Tibial nerve (tissue), 4 donors: ENCODE results near the gene ELMOD1. TPM values are rescaled to one million over a fixed set of nuclear protein-coding genes. Genes with fewer than 3 reads are reported as not detected.

Experiments used
- DNase-seq, 2 donors: peaks; one replicate each; pipeline ENCODE4 v3.0.0-alpha.2; 2019; ENCODE audit warnings: low spot score in 2 of 2
- H3K27ac ChIP-seq, 4 donors: fragments of 200-600 bp; sonication (generic) in 3 of 4; one replicate each; pipeline ENCODE4 v1.5.1; 2017 to 2019; ENCODE audit warnings: mild to moderate bottlenecking in 1 of 4
- H3K27me3 ChIP-seq, 2 donors: fragments of 200-600 bp; sonication (generic) in 1 of 2; one replicate each; pipeline versions ENCODE4 v1.5.1 to v1.6.0; 2017 to 2019
- H3K36me3 ChIP-seq, 3 donors: fragments of 200-600 bp; sonication (generic); one replicate each; pipeline ENCODE4 v1.5.1; 2018 to 2019
- H3K4me1 ChIP-seq, 4 donors: fragments of 200-600 bp; sonication (generic) in 3 of 4; one replicate each; pipeline ENCODE4 v1.5.1; 2017 to 2019
- H3K4me3 ChIP-seq, 4 donors: fragments of 200-600 bp; sonication (generic) in 3 of 4; one replicate each; pipeline ENCODE4 v1.5.1; 2017 to 2019; ENCODE audit warnings: mild to moderate bottlenecking in 1 of 4, moderate library complexity in 1 of 4
- H3K9me3 ChIP-seq, 4 donors: fragments of 200-600 bp; sonication (generic) in 3 of 4; one replicate each; pipeline ENCODE4 v1.5.1; 2017 to 2019
- EP300 ChIP-seq, 2 donors: sonication (generic); formaldehyde crosslinking; IDR thresholded peaks; one replicate each; pipeline ENCODE4 v1.6.1; 2017; ENCODE audit warnings: antibody characterized with exemption in 2 of 2, mild to moderate bottlenecking in 1 of 2
- POLR2A ChIP-seq, 2 donors: fragments of 450-650 bp; IDR thresholded peaks; one replicate each; pipeline ENCODE4 v1.6.1; 2017; ENCODE audit warnings: antibody characterized with exemption in 2 of 2, mild to moderate bottlenecking in 2 of 2, moderate library complexity in 2 of 2
- whole genome bisulfite sequencing, 2 donors: methylation state at CpG; one replicate each; pipeline ENCODE4 v1.1.5; 2018; 5-methylcytosine and 5-hydroxymethylcytosine counted together
- total RNA-seq, 4 donors: library from RNA; depleted of rRNA; stranded (reverse); fragments of >200 nt; gene quantifications; one replicate each; pipeline ENCODE4 v1.1.0, GENCODE V29; 2016
- TF ChIP-seq, protein P1 (sequence below), 5 experiments: fragments of 200-600 bp in 3 of 5; fragments of 450-650 bp in 2 of 5; sonication (generic) in 3 of 5; IDR thresholded peaks; one replicate each; pipeline ENCODE4 v1.5.1; 2016 to 2019; ENCODE audit warnings: antibody characterized with exemption in 5 of 5, mild to moderate bottlenecking in 3 of 5, moderate library complexity in 2 of 5

The ELMOD1 gene
- total RNA-seq, 4 donors from 2014 or later: 0.30 to 1.2 (median 0.85) TPM

DNA sequence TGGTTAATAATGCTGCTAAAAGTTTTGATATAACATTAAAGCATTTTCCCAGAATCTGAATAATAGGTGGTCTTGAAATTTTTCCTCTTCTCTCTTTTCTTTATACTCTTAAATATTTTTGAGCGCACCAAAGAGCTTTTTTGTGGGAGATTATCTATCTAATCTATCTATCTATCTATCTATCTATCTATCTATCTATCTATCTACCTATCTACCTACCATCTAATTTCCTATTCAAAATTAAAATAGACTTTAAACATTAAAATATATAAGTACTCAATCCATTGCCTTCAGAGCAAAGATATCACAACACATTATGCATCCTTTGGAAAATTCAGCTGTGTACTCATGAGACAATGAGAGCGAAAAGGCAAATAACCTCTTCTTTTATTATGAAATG, 55.8 kb downstream of the ELMOD1 start:
- DNase-seq: no peak
- 85 to 88% methylated on average over 2 of the region's 2 CpGs for WGBS, 2 donors
- no peak overlapping the region for H3K4me3 ChIP-seq

DNA sequence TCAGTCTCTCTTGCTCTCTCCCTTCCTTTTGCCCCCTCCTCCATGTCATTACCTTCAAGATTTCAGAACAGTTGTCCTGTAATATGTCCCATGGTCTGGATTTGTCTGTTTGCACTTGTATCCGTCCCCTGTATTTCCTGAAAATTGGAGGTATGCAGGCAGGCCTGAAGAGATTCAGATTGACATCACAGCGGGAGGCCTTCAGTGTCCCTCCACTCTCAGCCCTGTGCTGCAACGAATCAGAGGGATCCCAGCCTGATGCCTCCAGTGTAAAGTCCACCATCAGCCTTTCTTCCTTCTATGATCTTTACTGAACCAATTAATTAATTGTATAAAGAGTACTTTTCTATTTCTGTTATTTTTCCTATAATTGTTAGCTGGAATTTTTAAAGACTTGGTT, 57.3 kb downstream of the ELMOD1 start:
- no peak for DNase-seq
- Histone ChIP-seq H3K27me3 (no peaks in the 10 kb centered on the region), H3K36me3 (no peaks in the 10 kb centered on the region), H3K9me3 (no peaks in the 10 kb centered on the region), H3K4me1 (no peaks in the 10 kb centered on the region), H3K27ac (no peak overlapping the region), H3K4me3 (no peak overlapping the region)
- TF ChIP-seq POLR2A (IDR thresholded peaks at IDR 0.05) (no peak), EP300 (IDR thresholded peaks at IDR 0.05) (no peak)
- TF ChIP-seq, protein P1, sequence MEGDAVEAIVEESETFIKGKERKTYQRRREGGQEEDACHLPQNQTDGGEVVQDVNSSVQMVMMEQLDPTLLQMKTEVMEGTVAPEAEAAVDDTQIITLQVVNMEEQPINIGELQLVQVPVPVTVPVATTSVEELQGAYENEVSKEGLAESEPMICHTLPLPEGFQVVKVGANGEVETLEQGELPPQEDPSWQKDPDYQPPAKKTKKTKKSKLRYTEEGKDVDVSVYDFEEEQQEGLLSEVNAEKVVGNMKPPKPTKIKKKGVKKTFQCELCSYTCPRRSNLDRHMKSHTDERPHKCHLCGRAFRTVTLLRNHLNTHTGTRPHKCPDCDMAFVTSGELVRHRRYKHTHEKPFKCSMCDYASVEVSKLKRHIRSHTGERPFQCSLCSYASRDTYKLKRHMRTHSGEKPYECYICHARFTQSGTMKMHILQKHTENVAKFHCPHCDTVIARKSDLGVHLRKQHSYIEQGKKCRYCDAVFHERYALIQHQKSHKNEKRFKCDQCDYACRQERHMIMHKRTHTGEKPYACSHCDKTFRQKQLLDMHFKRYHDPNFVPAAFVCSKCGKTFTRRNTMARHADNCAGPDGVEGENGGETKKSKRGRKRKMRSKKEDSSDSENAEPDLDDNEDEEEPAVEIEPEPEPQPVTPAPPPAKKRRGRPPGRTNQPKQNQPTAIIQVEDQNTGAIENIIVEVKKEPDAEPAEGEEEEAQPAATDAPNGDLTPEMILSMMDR (IDR thresholded peaks at IDR 0.05): no peak
- 67 to 81% methylated on average over 3 of the region's 3 CpGs for WGBS, 2 donors

More for the DNA sequence above, 55.8 kb downstream of the ELMOD1 start:
- Histone ChIP-seq H3K9me3 (no peaks in the 10 kb centered on the region), H3K36me3 (no peaks in the 10 kb centered on the region), H3K4me1 (no peaks in the 10 kb centered on the region), H3K27me3 (no peaks in the 10 kb centered on the region), H3K27ac (no peak overlapping the region)
- no peak for TF ChIP-seq EP300 (IDR thresholded peaks at IDR 0.05)
- TF ChIP-seq, protein P1 (IDR thresholded peaks at IDR 0.05): no peak

DNA sequence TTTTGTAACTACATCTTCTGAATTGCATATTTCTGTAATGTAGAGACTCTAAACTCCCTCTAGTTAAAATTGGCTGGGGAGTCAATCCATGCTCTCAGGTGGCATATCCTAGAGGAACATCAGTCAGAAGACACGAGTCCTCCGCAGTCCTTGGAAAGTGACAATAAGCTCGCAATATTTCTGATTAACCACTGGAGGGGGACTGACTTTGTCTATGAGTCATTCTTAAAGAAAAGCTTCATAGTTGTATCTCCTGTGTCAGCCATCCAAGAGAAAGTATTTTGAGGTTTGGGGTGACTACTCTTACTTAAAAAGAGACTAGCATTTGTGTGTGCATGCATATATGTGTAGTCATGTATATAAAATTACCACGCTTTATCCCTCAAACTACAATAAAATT, 60.7 kb downstream of the ELMOD1 start:
- no peaks in the 10 kb centered on the region for H3K4me1 ChIP-seq
- no peak for DNase-seq
- H3K36me3 ChIP-seq: no peaks in the 10 kb centered on the region
- TF ChIP-seq POLR2A (IDR thresholded peaks at IDR 0.05) (no peak), EP300 (IDR thresholded peaks at IDR 0.05) (no peak)
- TF ChIP-seq, protein P1 (IDR thresholded peaks at IDR 0.05): no peak
- H3K27ac ChIP-seq: no peak overlapping the region
- WGBS, 2 donors: 73 to 75% methylated on average over 4 of the region's 4 CpGs
- no peak overlapping the region for H3K4me3 ChIP-seq
- H3K27me3 ChIP-seq: no peaks in the 10 kb centered on the region
- no peaks in the 10 kb centered on the region for H3K9me3 ChIP-seq

DNA sequence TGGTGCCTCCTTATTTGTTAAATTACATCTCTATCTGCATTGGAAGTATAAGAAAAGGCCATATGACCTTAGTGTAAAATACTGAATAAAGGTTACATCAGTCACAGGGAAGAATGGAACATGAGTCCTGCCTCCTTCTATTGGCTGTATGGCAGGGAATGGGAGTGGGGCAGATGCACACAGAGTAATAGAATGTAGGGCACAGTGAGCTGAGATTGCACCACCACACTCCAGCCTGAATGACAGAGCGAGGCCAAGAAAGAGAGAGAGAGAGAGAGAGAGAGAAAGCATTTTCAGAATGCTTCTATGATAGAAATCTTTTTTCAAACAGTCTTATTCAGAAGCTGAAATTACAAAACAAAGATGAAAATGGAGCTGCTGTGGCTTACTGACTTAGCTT, 62.1 kb downstream of the ELMOD1 start:
- Histone ChIP-seq H3K4me1 (no peaks in the 10 kb centered on the region), H3K9me3 (no peaks in the 10 kb centered on the region), H3K4me3 (no peak overlapping the region), H3K27me3 (no peaks in the 10 kb centered on the region), H3K36me3 (no peaks in the 10 kb centered on the region), H3K27ac (no peak overlapping the region)
- DNase-seq: no peak
- WGBS, 2 donors: 59 to 61% methylated on average over 1 of the region's 1 CpG
- no peak for TF ChIP-seq POLR2A (IDR thresholded peaks at IDR 0.05)
- TF ChIP-seq, protein P1 (IDR thresholded peaks at IDR 0.05): no peak
- TF ChIP-seq EP300 (IDR thresholded peaks at IDR 0.05): no peak

DNA sequence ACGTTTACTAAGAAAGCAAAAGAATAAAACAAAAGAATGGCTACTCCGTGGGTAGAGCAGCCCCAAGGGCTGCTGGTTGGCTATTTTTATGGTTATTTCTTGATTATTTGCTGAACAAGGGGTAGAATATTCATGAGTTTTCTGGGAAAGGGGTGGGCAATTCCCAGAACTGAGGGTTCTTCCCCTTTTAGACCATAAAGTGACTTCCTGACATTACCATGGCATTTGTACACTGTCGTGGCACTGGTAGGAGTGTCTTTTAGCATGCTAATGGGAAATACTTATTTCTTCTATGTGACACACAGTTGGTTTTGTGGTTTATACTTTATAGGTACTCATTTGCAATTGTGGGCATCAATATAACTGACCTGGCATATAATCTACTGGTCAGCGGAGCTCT, 64.7 kb downstream of the ELMOD1 start:
- Histone ChIP-seq H3K4me3 (no peak overlapping the region), H3K27ac (no peak overlapping the region), H3K27me3 (no peaks in the 10 kb centered on the region), H3K4me1 (no peaks in the 10 kb centered on the region), H3K36me3 (no peaks in the 10 kb centered on the region), H3K9me3 (no peaks in the 10 kb centered on the region)
- DNase-seq: no peak
- TF ChIP-seq POLR2A (IDR thresholded peaks at IDR 0.05): no peak
- 57 to 60% methylated on average over 4 of the region's 4 CpGs for WGBS, 2 donors

DNA sequence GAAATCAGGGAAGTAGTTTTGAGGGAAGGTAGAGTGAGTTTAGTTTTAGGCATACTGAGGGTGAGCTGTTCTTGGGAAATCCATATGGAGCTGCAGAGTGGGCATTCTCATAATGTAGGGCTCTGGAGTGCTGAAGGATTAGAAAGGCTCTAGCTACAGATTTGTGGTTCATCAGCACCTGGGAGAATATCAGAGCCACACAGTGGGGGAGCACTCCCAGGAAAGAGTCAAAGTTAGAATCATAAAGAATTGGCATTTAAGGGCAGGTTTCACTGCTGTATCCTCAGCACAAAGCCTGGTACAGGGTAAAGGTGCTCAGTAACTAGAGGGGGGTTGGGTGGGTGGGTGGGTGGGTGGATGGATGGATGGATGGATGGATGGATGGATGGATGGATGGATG, 68.4 kb downstream of the ELMOD1 start:
- Histone ChIP-seq H3K36me3 (no peaks in the 10 kb centered on the region), H3K4me3 (no peak overlapping the region), H3K27ac (no peak overlapping the region), H3K9me3 (no peaks in the 10 kb centered on the region), H3K27me3 (no peaks in the 10 kb centered on the region), H3K4me1 (no peaks in the 10 kb centered on the region)
- TF ChIP-seq, protein P1 (IDR thresholded peaks at IDR 0.05): no peak
- TF ChIP-seq EP300 (IDR thresholded peaks at IDR 0.05): no peak
- TF ChIP-seq POLR2A (IDR thresholded peaks at IDR 0.05): no peak
- no peak for DNase-seq
